PFSK-1 (cell line): ENCODE measurements around the gene LOC101059915.

Experiments used
- SIN3A ChIP-seq: IDR thresholded peaks from 2 replicates; pipeline ENCODE4 v1.6.1; 2012; ENCODE audit warnings: mild to moderate bottlenecking, low read length, moderate library complexity, borderline replicate concordance; ENCODE audit not compliant: insufficient read depth
- TAF1 ChIP-seq: IDR thresholded peaks from 2 replicates; pipeline ENCODE4 v1.6.1; 2012; ENCODE audit warnings: low read length, control low read depth, borderline replicate concordance; ENCODE audit not compliant: insufficient read depth
- TF ChIP-seq, protein P1 (sequence below), 2 experiments: IDR thresholded peaks; 2 replicates each; pipeline versions ENCODE4 v1.6.1 to v1.8.0; 2011 to 2012; ENCODE audit warnings: low read depth in 2 of 2, low read length in 2 of 2, control low read depth in 1 of 2, inconsistent platforms in 1 of 2, mild to moderate bottlenecking in 1 of 2, moderate library complexity in 1 of 2; ENCODE audit not compliant: insufficient read depth in 1 of 2

DNA sequence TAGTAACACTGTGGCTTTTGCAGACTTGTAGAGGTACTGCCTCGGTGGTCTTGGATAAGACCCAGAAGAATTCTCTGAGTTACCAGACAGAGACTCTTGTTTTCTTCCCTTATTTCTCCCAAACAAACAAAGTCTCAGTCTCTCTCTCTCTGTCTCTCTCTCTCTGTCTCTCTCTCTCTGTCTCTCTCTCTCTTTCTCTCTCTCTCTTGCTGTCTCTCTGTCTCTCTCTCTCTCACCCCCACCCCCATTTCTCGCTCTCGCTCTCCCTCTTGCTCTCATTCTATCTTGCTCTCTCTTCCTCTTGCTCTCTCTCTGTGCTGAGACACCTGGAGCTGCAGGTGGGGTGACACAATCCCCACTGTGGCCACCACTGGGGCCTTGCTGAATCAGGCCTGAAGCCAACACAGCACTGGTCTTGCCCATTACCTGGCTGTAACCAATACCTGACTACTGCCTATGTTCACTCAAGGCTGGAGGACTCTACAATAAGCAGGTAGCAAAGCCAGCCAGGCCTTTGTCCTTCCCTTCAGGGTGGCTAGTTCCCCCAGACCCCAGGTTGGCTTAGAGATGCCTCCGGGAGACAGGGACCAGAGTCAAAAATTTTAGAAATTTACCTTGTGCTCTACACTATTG, 12.3 kb downstream of the LOC101059915 start:
- TF ChIP-seq TAF1 (no peak), SIN3A (no peak)
- TF ChIP-seq, protein P1, sequence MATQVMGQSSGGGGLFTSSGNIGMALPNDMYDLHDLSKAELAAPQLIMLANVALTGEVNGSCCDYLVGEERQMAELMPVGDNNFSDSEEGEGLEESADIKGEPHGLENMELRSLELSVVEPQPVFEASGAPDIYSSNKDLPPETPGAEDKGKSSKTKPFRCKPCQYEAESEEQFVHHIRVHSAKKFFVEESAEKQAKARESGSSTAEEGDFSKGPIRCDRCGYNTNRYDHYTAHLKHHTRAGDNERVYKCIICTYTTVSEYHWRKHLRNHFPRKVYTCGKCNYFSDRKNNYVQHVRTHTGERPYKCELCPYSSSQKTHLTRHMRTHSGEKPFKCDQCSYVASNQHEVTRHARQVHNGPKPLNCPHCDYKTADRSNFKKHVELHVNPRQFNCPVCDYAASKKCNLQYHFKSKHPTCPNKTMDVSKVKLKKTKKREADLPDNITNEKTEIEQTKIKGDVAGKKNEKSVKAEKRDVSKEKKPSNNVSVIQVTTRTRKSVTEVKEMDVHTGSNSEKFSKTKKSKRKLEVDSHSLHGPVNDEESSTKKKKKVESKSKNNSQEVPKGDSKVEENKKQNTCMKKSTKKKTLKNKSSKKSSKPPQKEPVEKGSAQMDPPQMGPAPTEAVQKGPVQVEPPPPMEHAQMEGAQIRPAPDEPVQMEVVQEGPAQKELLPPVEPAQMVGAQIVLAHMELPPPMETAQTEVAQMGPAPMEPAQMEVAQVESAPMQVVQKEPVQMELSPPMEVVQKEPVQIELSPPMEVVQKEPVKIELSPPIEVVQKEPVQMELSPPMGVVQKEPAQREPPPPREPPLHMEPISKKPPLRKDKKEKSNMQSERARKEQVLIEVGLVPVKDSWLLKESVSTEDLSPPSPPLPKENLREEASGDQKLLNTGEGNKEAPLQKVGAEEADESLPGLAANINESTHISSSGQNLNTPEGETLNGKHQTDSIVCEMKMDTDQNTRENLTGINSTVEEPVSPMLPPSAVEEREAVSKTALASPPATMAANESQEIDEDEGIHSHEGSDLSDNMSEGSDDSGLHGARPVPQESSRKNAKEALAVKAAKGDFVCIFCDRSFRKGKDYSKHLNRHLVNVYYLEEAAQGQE (IDR thresholded peaks at IDR 0.05; ENCODE audit: insufficient read depth in 1 of 2, low read depth in 2 of 2, low read length in 2 of 2), result no peak
